Sigmoid colon (tissue), 4 donors: ENCODE data around the gene RUNX1.

Experiments used
- EP300 ChIP-seq, 4 donors: sonication (generic); formaldehyde crosslinking; IDR thresholded peaks; one replicate each; pipeline ENCODE4 v1.6.1; 2017; ENCODE audit warnings: antibody characterized with exemption in 4 of 4
- POLR2A ChIP-seq, 2 donors: fragments of 450-650 bp; IDR thresholded peaks; one replicate each; pipeline ENCODE4 v1.6.1; 2016; ENCODE audit warnings: antibody characterized with exemption in 2 of 2, mild to moderate bottlenecking in 2 of 2, moderate library complexity in 2 of 2
- POLR2AphosphoS5 ChIP-seq, 4 donors: sonication (generic); formaldehyde crosslinking; IDR thresholded peaks; one replicate each; pipeline ENCODE4 v1.6.1; 2017; ENCODE audit warnings: antibody characterized with exemption in 4 of 4
- TF ChIP-seq, protein P1 (sequence below), 4 experiments: fragments of 450-650 bp in 3 of 4; fragments of 200-600 bp in 1 of 4; IDR thresholded peaks; one replicate each; pipeline ENCODE4 v1.5.1; 2016 to 2019; ENCODE audit warnings: antibody characterized with exemption in 4 of 4, mild to moderate bottlenecking in 3 of 4, moderate library complexity in 2 of 4

DNA sequence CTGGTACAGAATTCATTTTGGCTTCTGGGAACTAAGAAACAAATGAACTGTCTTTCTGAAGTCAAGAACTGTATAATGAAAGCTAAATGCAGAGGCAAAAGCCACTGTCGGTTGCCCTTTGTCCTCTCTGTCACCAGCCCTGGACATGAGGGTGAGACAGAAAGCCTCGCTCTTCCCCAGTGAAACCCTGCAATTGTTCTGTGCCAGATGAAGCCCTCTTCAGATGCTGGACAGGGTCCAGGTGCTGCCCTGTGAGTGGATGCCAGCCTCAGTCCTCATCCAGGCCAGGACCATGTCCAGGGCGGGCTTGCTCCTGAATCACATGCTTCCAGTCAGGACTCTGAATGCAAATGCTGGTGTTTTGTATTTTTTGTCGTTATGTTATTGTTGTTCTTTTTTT, 138.7 kb downstream of the RUNX1 start:
- TF ChIP-seq, protein P1, sequence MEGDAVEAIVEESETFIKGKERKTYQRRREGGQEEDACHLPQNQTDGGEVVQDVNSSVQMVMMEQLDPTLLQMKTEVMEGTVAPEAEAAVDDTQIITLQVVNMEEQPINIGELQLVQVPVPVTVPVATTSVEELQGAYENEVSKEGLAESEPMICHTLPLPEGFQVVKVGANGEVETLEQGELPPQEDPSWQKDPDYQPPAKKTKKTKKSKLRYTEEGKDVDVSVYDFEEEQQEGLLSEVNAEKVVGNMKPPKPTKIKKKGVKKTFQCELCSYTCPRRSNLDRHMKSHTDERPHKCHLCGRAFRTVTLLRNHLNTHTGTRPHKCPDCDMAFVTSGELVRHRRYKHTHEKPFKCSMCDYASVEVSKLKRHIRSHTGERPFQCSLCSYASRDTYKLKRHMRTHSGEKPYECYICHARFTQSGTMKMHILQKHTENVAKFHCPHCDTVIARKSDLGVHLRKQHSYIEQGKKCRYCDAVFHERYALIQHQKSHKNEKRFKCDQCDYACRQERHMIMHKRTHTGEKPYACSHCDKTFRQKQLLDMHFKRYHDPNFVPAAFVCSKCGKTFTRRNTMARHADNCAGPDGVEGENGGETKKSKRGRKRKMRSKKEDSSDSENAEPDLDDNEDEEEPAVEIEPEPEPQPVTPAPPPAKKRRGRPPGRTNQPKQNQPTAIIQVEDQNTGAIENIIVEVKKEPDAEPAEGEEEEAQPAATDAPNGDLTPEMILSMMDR (IDR thresholded peaks at IDR 0.05) = no peak
- TF ChIP-seq POLR2A (IDR thresholded peaks at IDR 0.05) = no peak
- TF ChIP-seq EP300 (IDR thresholded peaks at IDR 0.05) = no peak
- TF ChIP-seq POLR2AphosphoS5 (IDR thresholded peaks at IDR 0.05) = no peak
